Measurements from ENCODE around the gene LDB2. TPM values are rescaled to one million over a fixed set of nuclear protein-coding genes. Genes with fewer than 3 reads are reported as not detected.

LDB2 gene
- total RNA-seq, 1 donor from 2014 or later: 137 TPM

- Histone ChIP-seq H3K4me3 (peak overlapping the region in 1 of 2 donors; percentile 30), H3K9me3 (no peaks in the 10 kb centered on the region), H3K36me3 (no peaks in the 10 kb centered on the region), H3K27ac (no peak overlapping the region), H3K4me1 (no peaks in the 10 kb centered on the region), H3K27me3 (no peaks in the 10 kb centered on the region)
- intact Hi-C loops (cut with DNase I): no loop called here
- no peak for TF ChIP-seq CTCF (IDR thresholded peaks at IDR 0.05)
- DNase-seq (ENCODE audit: low spot score in 2 of 2): no peak
Measured at GRCh38 chr4:16893141-16893651, 5.2 kb downstream of the LDB2 start.

GRCh38 chr4:16890651-16891050 is 7.8 kb downstream of the LDB2 start:
- H3K36me3 ChIP-seq: no peaks in the 10 kb centered on the region
- no peaks in the 10 kb centered on the region for H3K27me3 ChIP-seq
- no peaks in the 10 kb centered on the region for H3K4me1 ChIP-seq
- no peak overlapping the region for H3K4me3 ChIP-seq
- intact Hi-C loops (cut with DNase I): no loop called here
- no peak for DNase-seq (ENCODE audit: low spot score in 2 of 2)
- H3K9me3 ChIP-seq: no peaks in the 10 kb centered on the region
- TF ChIP-seq CTCF (IDR thresholded peaks at IDR 0.05): no peak
- H3K27ac ChIP-seq: no peak overlapping the region

- DNase-seq (ENCODE audit: low spot score in 2 of 2): no peak
- Histone ChIP-seq H3K9me3 (no peaks in the 10 kb centered on the region), H3K36me3 (no peaks in the 10 kb centered on the region), H3K27ac (no peak overlapping the region), H3K4me3 (no peak overlapping the region), H3K27me3 (no peaks in the 10 kb centered on the region), H3K4me1 (no peaks in the 10 kb centered on the region)
- intact Hi-C loops (cut with DNase I): no loop called here
- TF ChIP-seq CTCF (IDR thresholded peaks at IDR 0.05): no peak
Measured at GRCh38 chr4:16889945-16890344, 8.5 kb downstream of the LDB2 start.

GRCh38 chr4:16887887-16888286 is 10.6 kb downstream of the LDB2 start:
- Histone ChIP-seq H3K9me3 (no peaks in the 10 kb centered on the region), H3K4me1 (no peaks in the 10 kb centered on the region), H3K27me3 (no peaks in the 10 kb centered on the region), H3K4me3 (no peak overlapping the region), H3K36me3 (no peaks in the 10 kb centered on the region), H3K27ac (no peak overlapping the region)
- intact Hi-C loops (cut with DNase I): no loop called here
- DNase-seq (ENCODE audit: low spot score in 2 of 2): no peak
- no peak for TF ChIP-seq CTCF (IDR thresholded peaks at IDR 0.05)

GRCh38 chr4:16884673-16885460 is 13.6 kb downstream of the LDB2 start:
- intact Hi-C loops (cut with DNase I): no loop called here

More at GRCh38 chr4:16884673-16885460, 13.6 kb downstream of the LDB2 start:
- Histone ChIP-seq H3K36me3 (no peaks in the 10 kb centered on the region), H3K27me3 (no peaks in the 10 kb centered on the region), H3K27ac (no peak overlapping the region), H3K4me1 (no peaks in the 10 kb centered on the region), H3K9me3 (no peaks in the 10 kb centered on the region), H3K4me3 (no peak overlapping the region)
- TF ChIP-seq CTCF (IDR thresholded peaks at IDR 0.05): no peak
- DNase-seq (ENCODE audit: low spot score in 2 of 2): no peak
